NCI-H774 (cell line): ENCODE data around the gene ECEL1.
"Not testable (repeated sequence)": the region's sequence is repeated elsewhere in the genome, so short reads cannot be mapped to it uniquely, and the experiment has no call there.

Experiments used
- DNase-seq: peaks from one replicate; lab custom pipeline; 2025; lab: John Stamatoyannopoulos, UW

ECEL1 gene

GRCh38 chr2:232458661-232459418 is 28.8 kb downstream of the ECEL1 start:
- no peak for DNase-seq

- no peak for DNase-seq
Observed at GRCh38 chr2:232458051-232458660, 29.5 kb downstream of the ECEL1 start.

GRCh38 chr2:232457121-232458011 is 30.3 kb downstream of the ECEL1 start:
- no peak for DNase-seq

GRCh38 chr2:232456296-232457120 is 31.1 kb downstream of the ECEL1 start:
- DNase-seq = no peak

- no peak for DNase-seq
Observed at GRCh38 chr2:232455426-232456255, 32.0 kb downstream of the ECEL1 start, which contains the start of gene ALPI. Gene ALPI, plus strand, starts transcription at chr2:232456153. Its CDS starts 47 bp downstream, at chr2:232456200.

GRCh38 chr2:232454630-232455029 is 33.0 kb downstream of the ECEL1 start:
- DNase-seq = no peak

GRCh38 chr2:232451645-232452044 is 36.0 kb downstream of the ECEL1 start:
- not testable (repeated sequence) for DNase-seq

GRCh38 chr2:232449964-232450363 is 37.7 kb downstream of the ECEL1 start:
- DNase-seq = no peak

- no peak for DNase-seq
Observed at GRCh38 chr2:232448304-232448690, 39.3 kb downstream of the ECEL1 start.

GRCh38 chr2:232447638-232448303 is 39.9 kb downstream of the ECEL1 start:
- DNase-seq = no peak

GRCh38 chr2:232447091-232447620 is 40.5 kb downstream of the ECEL1 start:
- DNase-seq = no peak

GRCh38 chr2:232446266-232446777 is 41.3 kb downstream of the ECEL1 start:
- DNase-seq = not testable (repeated sequence)

- not testable (repeated sequence) for DNase-seq
Observed at GRCh38 chr2:232445149-232445885, 42.3 kb downstream of the ECEL1 start.

- DNase-seq = no peak
Observed at GRCh38 chr2:232444409-232445148, 43.1 kb downstream of the ECEL1 start.

- DNase-seq = not testable (repeated sequence)
Observed at GRCh38 chr2:232443669-232444408, 43.8 kb downstream of the ECEL1 start.

GRCh38 chr2:232443047-232443446 is 44.6 kb downstream of the ECEL1 start:
- DNase-seq = not testable (repeated sequence)

- not testable (repeated sequence) for DNase-seq
Observed at GRCh38 chr2:232442431-232442830, 45.2 kb downstream of the ECEL1 start.
